ENCODE data around the gene USP31.

GRCh38 chr16:23125277-23125676, 24.0 kb downstream of the USP31 start:
- TF ChIP-seq SMAD3 (CRISPR knock-in tag; IDR thresholded peaks at IDR 0.05; ENCODE audit: borderline replicate concordance) (no peak), MAX (CRISPR knock-in tag; IDR thresholded peaks at IDR 0.05) (no peak), FOXK1 (CRISPR knock-in tag; IDR thresholded peaks at IDR 0.05) (no peak), KAT7 (CRISPR knock-in tag; IDR thresholded peaks at IDR 0.05; ENCODE audit: borderline replicate concordance) (no peak), CTCF (IDR thresholded peaks at IDR 0.05) (no peak), ZNF512 (CRISPR knock-in tag; IDR thresholded peaks at IDR 0.05; ENCODE audit: borderline replicate concordance) (no peak), TCF7 (CRISPR knock-in tag; IDR thresholded peaks at IDR 0.05; ENCODE audit: low read depth) (no peak), GABPB1 (CRISPR knock-in tag; IDR thresholded peaks at IDR 0.05) (no peak), AR (CRISPR knock-in tag; IDR thresholded peaks at IDR 0.05) (no peak)

Measured in WTC11 (cell line).